Fibroblast of skin of back (primary cell): Measurements from ENCODE around the gene IGFBP7. TPM values are rescaled to one million over a fixed set of nuclear protein-coding genes. Genes with fewer than 3 reads are reported as not detected.

Experiments used
- DNase-seq: peaks from one replicate; pipeline ENCODE4 v3.0.0-alpha.2; 2013
- polyA plus RNA-seq, 2 experiments: library from polyadenylated mRNA; unstranded; fragments of 120-200 nt; gene quantifications; one replicate each; pipeline ENCODE4 v1.2.1, GENCODE V29; 2013; ENCODE audit not compliant: insufficient read length in 2 of 2

IGFBP7 gene, protein sequence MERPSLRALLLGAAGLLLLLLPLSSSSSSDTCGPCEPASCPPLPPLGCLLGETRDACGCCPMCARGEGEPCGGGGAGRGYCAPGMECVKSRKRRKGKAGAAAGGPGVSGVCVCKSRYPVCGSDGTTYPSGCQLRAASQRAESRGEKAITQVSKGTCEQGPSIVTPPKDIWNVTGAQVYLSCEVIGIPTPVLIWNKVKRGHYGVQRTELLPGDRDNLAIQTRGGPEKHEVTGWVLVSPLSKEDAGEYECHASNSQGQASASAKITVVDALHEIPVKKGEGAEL
- polyA plus RNA-seq (2013, experiment 1 of 2; ENCODE audit: insufficient read length) = 1,599 TPM
- 1,748 TPM for polyA plus RNA-seq (2013, experiment 2 of 2; ENCODE audit: insufficient read length)

DNA sequence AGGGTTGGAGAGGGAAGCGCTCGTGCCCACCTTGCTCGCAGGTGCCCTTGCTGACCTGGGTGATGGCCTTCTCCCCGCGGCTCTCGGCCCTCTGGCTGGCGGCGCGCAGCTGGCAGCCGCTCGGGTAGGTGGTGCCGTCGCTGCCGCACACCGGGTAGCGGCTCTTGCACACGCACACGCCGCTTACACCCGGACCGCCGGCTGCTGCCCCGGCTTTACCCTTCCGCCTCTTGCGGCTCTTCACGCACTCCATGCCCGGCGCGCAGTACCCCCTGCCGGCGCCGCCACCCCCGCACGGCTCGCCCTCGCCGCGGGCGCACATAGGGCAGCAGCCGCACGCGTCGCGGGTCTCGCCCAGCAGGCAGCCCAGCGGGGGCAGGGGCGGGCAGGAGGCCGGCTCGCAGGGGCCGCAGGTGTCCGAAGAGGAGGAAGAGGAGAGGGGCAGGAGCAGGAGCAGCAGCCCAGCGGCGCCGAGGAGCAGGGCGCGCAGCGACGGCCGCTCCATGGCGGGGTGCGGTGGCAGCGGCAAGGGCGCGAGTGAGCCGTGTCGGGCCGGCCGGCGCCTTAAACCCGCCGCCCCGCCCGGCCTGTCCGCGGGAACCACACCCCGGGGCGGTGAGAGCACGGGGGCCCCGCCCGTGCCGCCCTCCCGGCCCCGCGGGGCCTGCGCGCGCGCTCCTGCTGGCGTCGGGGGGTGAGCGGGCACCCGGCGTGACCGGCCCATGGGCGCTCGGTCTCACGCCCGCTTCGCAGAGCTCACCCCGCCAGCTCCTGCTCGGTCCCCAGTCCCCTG, at the start of gene IGFBP7:
Gene IGFBP7 (minus strand): TSS at position 539 of the 793 bp plus-strand sequence. CDS start 34 bp downstream, at position 505.
- peak; percentile 77 for DNase-seq

DNA sequence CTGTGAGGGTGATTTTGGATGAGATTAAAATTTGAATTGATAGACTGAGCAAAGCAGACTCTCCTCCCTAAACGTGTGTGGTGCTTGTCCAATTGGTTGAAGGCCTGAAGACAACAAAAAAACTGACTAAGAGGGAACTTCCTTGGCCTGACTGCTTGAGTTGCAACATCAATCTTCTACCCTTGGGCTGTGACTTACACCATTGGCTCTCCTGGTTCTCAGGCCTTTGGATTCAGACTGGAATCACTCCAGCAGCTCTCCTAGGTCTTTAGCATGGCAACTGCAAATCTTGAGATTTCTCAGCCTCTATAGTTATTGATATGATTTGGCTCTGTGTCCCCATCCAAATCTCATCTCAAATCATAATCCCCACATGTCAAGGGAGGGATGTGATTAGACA, 49.7 kb upstream of the IGFBP7 start:
- DNase-seq = peak; percentile 38

DNA sequence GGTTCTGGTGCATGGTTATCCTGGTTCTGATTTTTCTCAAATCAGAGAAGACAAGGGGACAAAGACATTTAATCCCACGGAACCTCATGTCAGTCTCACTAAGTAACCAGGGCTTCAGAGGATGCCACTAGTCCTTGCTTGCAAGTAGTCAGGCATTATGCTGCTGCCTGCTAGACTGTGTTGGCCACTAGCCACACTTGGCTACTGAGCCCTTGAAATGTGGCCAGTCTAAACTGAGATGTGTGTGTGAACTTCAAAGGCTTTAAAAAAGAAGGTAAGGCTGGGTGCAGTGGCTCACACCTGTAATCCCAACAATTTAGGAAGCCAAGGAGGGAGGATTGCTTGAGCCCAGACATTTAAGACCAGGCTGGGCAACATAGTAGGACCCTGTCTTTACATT, 48.6 kb upstream of the IGFBP7 start:
- DNase-seq = no peak

DNA sequence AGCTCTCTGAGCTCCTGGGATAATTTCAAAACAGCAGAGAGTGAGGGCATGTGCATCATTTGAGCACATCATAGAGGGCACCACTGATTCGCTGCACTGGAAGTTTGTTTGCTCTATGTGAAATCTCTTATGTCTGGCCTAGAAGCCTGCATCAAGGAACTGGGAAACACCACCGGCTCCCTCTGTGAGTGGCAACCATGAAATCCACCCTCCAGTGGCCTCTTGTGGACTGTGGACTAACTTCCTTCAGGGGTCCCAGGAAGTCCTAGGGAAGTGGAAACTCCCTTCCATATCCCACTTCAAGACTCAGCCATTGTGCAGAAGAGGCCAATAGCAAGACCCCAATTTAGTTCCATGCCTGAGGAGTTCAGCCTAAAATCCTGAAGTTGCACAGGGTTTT, 48.0 kb upstream of the IGFBP7 start:
- DNase-seq = no peak

DNA sequence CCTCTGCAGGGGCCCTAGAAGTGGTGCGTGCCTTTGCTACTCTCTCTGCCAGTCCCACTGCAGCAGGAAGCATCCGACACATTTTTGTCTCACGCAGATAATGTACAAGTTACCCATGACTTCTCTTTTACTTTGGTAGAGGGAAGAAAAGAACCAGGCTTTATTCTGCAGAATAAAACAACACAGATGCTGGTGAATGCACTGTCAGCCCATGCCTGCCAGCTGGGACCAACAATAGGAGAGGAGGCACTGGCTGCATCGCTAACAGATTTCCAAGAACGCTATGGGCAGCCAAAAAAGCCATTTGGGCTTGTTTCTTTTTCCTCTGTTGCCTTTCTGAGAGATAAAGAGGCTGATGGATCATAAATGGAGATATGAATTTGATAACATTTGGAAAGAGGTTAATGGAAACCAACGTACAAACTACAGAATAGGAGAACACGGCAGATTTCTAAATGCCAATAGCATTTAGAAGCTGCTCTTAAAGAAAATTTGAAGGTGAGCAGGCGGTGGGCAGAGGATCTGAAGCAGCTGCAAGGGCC, 47.5 kb upstream of the IGFBP7 start:
- DNase-seq = no peak

DNA sequence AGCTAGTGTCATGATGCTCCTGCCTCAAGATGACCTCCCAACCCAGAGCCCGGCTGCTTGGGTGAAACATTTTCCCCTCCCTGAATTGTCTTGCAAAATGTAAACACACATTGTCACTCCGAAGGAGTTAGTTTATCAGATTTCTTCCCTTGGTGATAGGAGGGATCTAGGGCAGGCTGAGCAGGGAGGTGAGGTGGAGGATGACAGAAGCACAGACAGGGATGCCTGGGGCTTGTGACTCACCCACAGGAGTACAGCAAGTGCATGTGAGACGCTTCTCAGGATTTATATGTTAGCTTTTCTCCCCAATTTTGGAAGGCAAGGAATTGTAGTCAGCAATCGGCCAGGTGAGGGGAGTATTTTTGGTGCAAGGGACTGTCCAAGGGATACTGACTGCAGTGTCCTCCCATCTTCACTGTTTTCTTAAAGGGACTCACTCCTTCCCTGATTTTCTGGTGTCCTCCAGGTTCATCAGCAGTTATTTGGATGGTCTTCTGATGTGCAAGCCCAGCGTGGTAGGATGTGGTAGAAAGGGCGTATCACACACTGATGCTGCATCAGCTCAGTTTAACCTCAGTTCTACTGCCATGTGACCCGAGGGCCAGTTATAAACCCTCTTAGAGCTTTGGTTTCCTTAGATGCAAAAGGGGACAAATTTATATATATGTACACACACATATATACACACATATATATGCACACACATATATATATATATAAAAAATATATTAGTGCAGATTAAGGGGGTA, 46.2 kb upstream of the IGFBP7 start:
- DNase-seq = no peak

DNA sequence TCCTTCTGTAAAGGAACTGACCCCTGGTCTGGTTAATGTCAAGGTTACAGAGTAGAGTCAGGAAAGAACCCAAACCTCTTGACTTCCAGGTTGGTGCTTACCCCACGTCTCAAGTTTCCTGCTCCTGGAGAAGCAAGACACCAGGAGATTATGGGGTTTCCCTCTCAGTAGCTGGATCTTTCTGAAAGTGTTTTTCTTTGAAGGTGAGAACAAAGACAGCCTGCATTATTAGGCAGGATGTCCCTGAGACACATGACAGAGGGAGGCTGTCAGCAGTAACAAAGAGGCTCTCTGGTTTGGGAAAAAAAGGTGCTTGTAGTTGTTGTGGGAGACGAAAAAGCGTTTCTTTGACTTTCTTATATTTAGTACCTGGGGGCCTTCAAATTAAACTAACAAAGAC, 44.7 kb upstream of the IGFBP7 start:
- no peak for DNase-seq

DNA sequence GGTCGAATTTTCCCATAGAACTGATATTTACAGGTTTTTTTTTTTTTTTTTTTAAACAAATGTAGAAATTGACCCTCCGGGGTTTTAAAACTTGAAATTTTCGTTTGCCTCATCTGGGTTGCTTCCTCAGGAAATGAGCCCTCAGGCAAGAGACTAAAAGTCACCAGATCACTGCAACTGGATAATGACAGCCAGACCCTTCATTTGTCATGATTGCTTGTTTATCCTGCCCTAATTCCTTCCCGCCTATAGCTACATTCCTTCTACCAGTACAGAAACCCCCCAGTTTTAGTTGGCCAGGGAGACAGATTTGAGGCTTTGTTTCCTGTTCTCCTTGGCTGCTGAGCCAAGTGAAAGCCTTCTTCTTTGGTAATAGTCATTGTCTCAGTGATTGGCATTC, 44.0 kb upstream of the IGFBP7 start:
- peak; percentile 76 for DNase-seq

DNA sequence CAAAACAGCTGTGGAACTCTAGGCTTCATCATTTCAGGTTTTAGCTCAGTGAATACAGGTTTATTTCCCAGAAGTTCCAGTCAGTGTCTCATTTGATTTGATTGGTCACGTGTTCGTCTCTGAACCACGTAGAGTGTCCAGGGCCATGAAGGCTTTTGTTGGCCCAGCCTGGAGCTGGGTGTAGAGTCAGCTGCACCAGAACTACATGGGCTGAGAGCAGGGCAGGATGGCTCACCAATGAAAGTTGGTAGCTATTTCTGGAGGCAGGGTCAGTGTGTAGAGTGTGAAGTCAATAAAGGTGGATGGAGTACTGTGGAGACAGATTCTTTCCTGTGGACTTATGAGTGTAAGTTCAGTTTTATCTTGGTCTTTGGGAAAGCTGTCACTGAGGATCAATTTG, 43.0 kb upstream of the IGFBP7 start:
- DNase-seq = no peak

DNA sequence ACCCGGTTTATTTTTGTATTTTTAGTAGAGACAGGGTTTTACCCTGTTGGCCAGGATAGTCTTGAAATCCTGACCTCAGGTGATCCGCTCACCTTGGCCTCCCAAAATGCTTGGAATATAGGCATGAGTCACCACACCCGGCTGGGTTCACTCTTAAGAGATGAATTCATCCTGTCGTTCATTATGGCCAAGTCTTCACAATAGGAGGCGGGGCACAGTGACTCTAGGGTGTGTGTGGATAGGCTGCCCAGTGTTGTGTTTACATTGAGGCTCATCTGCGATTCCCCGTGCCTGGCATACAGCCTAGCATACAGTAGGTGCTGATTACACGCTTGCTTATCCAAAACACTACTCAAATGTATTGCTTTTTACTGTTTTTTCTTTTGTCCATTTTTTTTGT, 41.3 kb upstream of the IGFBP7 start:
- no peak for DNase-seq

DNA sequence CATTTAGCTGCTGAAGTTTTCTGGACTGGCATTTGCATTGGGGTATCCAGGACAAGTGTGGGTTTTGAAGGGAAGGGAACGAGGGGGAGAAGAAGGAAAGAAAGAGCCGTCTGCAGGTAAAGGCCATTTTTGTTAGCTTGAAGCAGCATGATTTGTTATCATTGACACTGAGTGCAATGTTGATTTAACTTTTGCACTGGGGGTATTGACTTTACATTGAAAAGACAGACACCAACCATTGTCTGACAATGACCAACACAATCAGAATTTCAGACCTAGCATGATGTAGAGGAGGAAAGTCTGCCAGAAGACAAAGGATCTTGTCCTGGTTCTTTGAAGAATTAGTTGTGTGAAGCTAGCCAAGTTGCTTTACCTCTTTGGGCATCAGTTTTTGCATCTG, 39.6 kb upstream of the IGFBP7 start:
- DNase-seq = no peak

DNA sequence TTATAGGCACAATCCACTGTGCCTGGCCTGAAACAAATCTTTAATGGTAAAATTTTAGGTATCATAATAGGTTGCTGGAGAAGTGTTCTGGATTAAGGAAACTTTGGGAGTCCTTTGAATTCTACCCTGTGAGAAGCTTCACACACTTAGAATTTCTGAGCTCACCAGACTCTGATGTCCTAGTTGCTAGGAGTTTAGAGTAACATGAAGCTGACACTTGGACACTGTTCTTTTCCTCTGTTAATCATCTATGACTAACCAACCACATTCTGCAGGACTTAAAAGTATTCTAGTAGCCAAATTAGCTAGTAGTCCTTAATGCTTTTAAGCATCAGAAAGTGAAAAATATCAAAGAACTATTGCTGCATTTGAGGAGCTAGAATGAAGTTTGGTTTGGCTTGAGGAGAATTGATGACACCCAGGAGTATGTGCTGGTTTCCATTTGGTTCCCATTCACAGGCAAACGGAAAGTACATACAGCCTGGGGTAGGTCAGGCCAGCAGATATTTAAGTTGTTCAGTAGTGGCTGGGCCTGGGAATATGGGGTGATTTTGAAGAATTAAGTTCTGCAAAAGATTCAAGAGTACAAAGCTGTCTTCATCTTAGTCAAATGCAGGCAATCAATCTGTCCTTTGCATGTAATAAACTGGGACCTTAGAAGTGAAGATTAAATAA, 38.8 kb upstream of the IGFBP7 start:
- peak; percentile 85 for DNase-seq

DNA sequence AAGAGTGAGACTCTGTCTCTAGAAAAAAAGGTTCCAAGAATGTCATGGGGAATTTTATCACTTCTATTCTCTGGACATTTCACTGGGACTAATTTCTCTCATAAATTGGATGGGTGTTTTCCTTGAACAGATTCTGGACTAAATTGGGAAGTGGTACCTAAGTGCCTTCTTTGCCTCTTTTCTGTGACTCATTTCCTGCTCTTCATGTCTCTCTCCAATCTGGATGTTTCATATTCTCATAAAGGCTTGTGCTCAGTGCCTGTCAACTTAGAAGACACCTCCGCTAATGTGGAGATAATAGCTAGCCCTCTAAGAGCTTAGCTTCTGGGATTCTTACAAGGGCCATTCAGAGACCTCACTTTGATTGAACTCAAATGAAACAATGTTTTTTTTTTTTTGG, 38.0 kb upstream of the IGFBP7 start:
- peak; percentile 51 for DNase-seq

DNA sequence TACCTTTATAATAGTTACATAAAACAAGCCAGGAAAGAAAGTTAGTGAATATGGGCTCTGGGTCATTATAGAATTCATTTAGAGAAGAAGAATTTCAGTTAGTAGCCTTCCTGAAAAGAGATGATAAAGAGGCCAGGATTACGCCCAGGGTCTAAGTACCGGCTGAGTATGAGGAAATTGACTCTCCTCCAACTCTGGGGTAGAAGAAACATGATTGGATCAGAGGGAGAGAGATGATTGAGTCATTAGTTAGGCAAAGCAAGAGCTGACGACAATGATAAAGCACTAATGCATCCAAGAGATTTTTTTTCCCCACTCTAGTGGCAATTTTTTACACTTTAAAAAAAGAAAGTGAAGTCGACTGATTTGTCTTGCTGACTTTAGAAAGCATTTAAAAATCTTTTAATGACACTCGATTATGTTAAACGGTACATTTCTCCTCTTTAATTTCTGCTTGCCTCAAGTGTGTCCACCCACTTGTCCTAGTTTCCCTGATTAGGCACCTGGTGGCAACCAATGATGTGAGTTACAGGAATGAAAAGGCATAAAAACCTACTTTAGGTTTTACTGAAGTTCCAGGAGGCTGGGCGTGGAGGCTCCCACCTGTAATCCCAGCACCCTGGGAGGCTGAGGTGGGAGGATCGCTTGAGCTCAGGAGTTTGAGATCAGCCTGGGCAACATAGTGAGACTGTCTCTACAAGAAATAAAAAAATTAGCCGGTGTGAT, 37.3 kb upstream of the IGFBP7 start:
- peak; percentile 94 for DNase-seq

DNA sequence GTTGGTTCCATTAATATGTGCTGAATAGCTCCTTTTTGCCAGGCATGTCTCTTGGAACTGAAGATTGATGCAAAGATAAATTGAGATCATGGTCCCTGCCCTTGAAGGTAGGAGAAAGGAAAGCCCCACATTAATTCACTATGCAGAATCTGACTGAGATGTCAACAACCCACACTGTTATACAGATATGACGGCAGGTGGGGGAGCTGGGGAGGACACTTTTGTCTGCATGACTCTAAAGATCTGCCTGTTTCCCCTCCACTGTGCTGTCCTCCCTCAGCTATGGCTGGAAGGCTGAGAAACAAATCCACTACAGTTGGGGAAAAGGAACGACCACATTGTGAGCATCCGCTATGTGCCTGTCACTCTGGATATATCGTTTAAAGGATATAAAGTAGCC, 36.3 kb upstream of the IGFBP7 start:
- no peak for DNase-seq

DNA sequence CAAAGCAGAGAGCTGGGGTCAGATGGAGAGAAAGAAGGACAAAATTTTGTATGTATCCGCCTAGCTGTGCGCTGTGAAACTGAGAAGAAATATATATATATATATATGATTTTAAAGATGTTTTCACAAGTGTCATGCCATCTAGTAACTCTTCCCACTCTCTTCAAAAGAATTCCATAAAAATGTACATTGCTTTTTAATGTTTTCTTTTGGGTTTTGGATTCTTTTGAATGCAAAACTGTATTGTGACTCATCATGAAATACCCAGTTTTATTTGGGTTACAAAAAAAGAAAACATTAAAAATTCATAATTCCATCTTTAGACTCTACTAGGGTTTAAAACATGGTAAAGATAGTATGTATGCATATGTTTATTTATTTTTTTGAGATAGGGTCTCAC, 34.3 kb upstream of the IGFBP7 start:
- peak; percentile 89 for DNase-seq

DNA sequence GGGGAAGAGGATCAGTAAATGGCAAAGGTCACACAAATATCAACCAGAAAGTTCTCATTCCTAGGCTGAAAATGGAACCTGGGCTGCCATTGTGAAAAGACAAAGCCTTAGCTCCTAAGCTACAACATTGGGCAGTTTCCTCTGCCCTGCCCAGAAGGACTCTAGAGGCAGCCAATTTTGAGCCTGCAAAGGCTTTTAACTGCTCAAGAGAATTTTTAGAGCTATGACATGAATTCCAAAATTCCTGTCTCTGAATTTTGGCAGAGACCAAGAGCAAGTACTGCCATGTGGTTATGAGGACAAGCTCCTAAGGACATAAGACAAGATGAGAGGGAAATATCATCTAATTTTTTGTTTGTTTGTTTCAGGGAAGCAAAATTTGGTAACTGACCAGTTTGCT, 29.6 kb upstream of the IGFBP7 start:
- DNase-seq = peak; percentile 41

DNA sequence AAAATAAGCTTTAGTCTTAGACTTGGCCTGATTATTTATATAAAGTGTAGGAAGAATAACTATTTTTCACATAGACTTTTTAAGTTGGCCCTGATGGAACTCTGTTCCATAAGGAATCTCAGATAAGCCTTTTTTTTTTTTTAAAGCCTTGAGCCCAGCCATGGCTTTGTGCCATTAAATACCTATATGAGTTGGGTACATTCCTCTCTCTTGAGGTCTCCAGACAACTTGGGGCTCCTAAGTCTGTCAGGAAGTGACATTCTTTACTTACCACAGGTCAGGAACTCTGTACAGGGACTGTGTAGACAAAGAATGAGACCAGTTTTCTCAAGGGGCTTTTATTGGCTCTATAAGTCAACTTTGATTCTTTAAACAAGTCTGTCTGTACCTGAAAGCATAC, 27.1 kb upstream of the IGFBP7 start:
- peak; percentile 74 for DNase-seq

DNA sequence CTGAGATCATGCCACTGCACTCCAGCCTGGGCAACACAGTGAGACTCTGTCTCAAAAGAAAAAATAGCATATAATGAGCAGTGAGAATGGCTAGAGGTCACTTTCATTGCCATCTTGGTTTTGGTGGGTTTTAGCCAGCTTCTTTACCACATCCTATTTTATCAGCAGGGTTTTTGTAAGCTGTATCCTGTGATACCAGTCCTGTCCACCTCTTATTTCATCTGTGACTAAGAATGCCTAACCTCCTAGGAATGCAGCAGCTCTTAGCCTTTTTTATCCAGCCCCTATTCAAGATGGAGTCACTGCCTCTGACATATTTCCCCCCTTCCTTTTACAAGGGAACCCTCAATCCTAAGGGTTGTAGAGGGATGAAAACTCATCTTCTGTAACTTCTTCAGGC, 26.1 kb upstream of the IGFBP7 start:
- peak; percentile 83 for DNase-seq

DNA sequence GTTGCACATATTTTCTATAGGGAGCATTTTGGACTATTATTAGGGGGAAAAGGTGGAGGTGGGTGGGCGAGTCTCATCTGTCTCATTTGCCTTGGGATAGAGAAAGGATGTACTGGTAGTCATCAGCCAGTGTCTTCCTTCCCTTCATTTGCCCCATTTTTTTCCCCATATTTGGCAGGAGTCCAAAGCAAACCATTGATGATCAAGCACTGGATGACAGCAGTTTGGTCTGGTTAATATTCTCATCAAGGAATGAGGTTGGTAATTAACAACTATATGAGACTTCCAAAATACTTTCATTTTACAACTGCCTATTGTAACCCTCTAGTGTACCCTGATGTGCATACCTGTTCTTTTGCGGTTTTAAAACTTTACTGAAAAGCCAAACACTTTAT, 22.6 kb upstream of the IGFBP7 start:
- peak; percentile 53 for DNase-seq

DNA sequence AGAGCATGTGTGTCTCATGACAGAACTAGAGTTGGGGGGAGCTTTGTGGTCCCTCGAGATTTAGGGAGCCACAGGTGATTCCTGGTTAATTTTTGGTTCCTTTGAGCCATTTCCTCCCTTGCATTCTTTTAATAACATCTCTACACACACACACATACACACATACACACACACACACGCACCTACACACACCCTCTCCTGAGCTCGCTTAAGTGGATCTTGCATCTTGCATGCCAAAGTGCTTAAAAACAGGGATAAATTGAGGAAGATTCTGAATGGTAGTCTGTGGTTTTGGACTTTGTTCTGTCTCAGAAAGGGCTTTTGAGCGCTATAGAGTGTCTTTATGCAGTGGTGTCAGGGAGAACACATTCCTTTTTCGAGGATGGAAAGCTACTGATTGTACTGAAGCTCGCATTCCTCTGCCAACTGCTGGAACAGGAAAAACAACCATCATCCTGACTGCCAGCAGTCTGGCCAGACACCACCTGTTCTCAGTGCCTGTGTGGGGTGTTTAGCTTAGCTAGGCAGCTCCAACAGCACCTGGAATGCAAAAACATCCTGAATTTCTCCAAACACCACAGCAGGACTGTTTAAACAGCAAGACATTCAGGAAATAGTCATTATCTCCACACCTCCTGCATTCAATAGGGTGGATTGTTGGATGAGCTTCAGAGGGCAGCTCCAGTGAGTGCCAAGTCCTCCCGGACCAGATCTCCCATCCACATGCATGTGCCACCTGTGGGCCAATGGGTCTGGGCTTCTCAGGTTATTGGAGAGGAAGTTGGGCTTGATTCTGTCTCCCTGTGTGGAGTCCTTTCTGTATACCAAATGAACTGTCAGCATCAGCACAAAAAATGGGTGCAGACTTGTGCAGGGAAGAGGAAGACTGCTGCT, 21.9 kb upstream of the IGFBP7 start:
- peak; percentile 41 for DNase-seq
